HPDE6-E6E7 (cell line): ENCODE data around the gene ELOA.
"Not testable (repeated sequence)": the region's sequence is repeated elsewhere in the genome, so short reads cannot be mapped to it uniquely, and the experiment has no call there.

Source experiments
- DNase-seq: peaks from one replicate; pipeline ENCODE4 v3.0.0; 2011; ENCODE audit warnings: missing footprints; ENCODE audit errors: extremely low spot score

Gene ELOA

DNA sequence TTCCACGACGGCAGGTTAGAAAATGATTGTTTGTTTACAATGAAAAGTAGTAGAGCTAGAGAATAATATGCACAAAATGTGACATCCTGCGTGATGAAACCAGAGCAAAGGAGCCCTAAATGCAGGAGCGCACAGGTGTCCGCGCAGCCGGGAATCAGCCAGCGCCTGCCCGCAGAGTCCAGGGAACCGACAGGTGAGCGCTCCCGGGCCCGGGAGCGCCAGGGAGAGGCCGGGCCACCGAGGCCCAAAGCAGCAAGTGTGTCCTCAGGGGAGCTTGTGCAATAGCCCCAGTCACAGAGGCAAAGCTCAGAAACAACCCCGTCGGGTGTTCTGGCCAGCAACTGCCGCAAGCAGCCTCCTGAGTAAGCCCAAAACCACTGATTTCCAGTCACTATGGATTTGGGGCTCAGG, 58.1 kb downstream of the ELOA start:
- no peak for DNase-seq

DNA sequence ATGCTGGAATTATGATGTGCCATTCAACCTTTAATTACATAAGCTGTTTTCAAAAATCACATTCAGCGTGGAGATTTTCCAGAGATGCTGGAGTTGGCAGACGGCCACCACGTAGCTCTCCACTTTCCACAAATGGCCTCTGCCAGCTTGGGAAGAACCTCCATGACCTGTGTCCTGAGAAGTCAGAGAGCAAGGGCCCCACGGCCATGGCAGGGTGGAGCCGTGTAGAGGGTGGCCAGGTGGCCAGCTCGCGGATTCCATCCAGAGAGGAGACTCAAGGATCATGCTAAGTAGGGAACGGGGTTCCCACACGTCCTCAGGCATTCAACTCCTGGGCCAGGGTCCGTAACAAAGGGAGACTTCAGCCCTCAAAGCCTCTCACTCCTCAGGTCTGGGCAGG, 58.6 kb downstream of the ELOA start:
- no peak for DNase-seq

DNA sequence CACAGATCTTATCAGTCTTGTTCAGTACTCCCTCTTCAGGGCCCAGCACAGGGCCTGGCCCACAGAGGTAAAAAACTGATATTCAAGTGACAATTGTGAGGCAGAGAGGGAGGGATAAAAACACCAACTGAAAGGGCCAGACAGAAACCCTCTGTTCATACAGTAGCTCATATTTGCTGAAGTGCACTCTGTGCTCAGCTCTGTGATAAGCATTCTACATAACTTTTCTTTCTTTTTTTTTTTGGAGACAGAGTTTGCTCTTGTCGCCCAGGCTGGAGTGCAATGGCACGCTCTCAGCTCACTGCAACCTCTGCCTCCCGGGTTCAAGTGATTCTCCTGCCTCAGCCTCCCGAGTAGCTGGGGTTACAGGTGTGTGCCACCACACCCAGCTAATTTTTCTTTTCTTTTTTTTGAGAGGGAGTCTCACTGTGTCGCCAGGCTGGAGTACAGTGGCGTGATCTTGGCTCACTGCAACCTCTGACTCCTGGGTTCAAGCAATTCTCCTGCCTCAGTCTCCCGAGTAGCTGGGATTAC, 59.6 kb downstream of the ELOA start:
- DNase-seq, result not testable (repeated sequence)

DNA sequence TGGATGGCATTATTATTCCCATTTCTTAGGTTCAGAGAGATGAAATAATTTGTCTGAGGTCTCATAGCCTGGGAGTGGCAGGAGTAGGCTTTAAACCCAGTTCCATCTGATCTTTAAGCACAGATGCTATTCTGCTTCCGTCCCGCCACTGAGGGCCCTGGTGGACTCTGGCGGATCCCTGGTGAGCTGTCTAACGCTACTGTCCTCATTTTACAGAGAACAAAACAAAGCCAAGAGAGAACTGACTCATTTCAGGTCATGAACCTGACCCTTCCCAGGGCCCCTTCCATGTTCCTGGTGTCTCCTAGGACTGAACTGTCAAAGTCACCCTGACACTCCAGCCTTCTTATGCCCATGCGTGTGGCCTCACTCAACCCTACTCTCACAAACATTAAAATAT, 60.4 kb downstream of the ELOA start:
- no peak for DNase-seq

DNA sequence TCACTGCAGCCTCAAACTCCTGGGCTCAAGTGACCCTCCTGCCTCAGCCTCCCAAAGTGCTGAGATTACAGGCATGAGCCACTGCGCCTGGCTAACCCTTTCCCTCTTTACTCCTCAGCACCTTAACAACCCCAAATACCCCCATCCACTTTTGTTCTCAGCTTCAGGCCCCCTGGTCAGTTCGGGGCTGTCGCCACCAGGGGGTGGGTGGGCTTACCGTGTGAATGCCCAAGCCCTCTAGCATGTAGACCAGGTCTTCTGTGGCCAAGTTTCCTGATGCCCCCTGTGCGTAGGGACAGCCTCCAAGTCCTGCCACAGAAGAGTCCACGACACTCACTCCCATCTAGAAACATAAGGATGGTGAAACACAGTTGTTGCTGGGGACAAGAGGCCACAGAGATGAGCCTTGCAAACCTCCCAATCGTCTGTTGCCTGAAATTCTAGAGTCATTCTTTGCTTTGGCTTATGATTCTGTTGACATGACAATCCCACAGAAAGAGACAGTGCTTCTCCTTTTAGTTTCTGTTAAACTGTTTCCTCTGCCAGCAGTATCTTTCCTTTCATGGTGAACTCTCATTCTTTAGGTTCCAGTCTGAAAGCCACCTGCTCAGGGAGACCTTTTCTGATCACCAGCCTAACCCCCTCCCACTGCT, 61.0 kb downstream of the ELOA start:
- DNase-seq, result no peak

DNA sequence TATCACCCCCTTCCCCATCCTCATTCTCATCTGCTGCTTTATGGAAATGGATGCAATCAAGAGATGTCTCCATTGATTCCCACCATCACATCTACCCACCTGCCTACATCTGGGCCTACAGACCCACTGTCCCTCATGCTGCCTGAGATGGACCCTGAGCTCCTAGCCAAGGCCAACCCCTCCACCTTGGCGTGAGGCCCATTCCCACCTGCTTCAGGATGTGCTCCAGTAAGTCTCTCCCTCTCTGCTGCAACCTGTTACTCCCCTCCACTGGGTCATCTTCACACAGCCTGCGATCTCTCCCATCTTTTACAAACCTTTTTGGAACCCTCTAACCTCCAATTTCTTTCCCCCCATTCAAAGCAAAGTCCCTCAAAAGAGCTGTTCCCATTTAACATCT, 61.8 kb downstream of the ELOA start:
- no peak for DNase-seq

DNA sequence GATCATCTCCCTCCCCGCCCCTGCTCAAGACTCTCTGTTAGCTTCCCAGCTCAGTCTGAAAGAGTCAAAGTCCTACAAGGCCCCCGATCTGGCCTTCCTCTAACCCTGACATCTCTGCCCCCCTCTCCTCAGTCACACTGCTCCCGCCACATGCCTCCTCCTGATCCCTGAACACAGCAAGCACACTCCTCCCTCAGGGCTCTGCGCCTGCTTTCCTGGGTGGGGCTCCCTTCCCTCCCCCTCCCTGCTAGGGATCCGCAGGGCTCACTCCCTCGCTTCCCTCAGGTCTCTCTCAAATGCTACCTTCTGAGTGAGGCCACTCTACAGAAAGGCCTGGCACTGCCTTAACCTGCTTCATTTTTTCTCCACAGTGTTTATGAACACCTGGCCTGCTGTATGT, 63.0 kb downstream of the ELOA start:
- DNase-seq, result no peak

DNA sequence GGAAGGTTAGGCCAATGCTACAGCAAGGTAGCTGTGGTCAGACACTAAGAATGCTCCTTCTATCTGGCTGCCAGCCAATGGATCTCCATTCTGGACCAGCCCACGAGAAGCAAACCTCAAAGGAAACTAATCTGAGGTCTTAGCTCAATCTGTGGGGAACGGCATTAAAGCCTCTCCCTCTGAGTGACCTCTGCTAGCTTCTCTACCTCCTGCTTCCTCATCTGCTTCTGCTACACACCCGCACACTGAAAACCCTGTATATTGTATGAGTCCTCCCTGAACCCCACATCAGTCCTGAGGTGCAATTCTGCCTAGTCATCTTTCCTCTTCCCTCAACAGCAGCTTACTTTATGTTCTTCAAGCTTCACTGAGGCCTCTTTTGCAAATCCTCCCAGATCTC, 64.2 kb downstream of the ELOA start:
- DNase-seq, result no peak

DNA sequence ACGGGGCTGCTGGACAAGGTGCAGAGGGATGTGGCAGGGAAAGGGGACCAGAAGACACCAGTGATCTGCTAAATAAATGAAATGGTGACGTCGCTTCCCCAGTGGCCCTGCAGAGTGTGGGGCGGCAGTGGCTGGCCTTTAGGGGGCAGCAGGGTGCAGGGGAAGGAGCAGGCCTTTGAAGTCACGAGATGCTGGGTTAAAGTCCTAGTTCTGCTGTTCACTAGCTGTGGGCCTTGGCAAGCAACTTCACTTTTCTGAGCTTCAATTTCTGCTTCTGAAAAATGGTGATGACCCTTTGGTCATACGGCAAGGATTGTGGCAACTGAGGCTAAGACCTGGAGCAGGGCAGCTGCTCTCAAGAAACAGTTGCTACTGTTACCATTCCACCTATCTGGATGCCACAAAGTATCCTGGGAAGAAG, 66.5 kb downstream of the ELOA start:
- peak; percentile 75 for DNase-seq

DNA sequence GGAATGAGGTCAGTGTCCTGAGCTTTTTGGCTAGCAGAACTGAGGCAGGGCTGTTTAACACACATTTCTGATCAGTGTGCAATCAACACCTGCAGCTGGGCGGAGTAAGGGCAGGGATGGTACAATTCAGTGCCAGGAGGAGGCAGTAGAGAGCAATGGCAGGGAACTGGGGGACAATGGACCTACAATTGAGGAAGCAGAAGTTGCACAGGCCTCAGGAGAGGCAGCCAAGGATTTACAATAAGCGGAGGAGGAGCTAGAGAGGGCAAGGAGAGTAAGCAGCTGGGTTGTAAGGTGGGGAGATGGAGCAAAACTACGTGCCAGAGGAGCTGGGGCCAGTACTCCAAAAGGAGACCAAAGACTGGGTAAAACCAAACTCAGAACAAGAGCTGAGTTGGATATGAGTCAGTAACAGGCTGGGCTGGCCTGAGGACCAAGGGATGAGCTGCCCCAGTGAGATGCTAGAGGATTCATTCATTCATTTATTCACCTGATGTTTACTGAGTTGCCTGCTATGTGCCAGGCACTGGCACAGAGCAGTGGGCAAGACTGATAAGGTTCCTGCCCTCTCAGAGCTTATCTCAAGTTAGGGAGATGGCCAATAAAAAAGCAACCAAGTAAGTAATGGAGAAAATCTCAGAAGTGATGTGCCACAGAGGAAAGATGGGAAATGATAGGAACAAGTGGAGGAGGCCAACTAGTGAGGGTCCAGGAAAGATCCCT, 67.7 kb downstream of the ELOA start:
- no peak for DNase-seq
